ENCODE results near the gene ZNHIT2. TPM values are rescaled to one million over a fixed set of nuclear protein-coding genes. Genes with fewer than 3 reads are reported as not detected.
"Not testable (repeated sequence)": the region's sequence is repeated elsewhere in the genome, so short reads cannot be mapped to it uniquely, and the experiment has no call there.

ZNHIT2 gene
- total RNA-seq, 1 experiment from 2014 or later = 42.9 TPM

- no peak for DNase-seq (ENCODE audit: low read depth)
These were observed 4.0 kb upstream of the ZNHIT2 start for GRCh38 chr11:65121447-65121864.

DNA sequence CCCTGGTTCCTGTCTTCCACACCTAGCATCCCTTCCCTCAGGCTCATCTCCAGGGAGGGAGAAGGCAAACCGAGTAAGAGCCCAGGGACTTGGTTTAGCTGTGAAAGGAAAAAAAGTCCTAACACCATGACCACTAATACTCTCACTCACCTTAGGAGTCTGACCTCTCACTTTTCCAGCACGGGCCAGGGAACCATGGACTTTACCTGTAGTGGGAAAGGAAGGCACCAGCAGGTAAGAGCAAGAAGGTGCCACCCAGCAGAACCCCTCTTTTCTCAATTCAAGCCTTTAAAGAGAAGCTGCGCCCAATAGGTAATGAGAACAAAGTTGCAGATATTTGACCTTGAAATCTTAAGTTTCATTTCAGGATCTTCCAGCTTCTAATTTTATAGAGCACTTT is 3.3 kb upstream of the ZNHIT2 start:
- DNase-seq (ENCODE audit: low read depth) = no peak

GRCh38 chr11:65119670-65119995 is 2.1 kb upstream of the ZNHIT2 start:
- no peak for DNase-seq (ENCODE audit: low read depth)

- not testable (repeated sequence) for DNase-seq (ENCODE audit: low read depth)
These were observed 1.6 kb upstream of the ZNHIT2 start for GRCh38 chr11:65118891-65119669.

GRCh38 chr11:65118097-65118837 is 766 bp upstream of the ZNHIT2 start:
- no peak for DNase-seq (ENCODE audit: low read depth)

DNA sequence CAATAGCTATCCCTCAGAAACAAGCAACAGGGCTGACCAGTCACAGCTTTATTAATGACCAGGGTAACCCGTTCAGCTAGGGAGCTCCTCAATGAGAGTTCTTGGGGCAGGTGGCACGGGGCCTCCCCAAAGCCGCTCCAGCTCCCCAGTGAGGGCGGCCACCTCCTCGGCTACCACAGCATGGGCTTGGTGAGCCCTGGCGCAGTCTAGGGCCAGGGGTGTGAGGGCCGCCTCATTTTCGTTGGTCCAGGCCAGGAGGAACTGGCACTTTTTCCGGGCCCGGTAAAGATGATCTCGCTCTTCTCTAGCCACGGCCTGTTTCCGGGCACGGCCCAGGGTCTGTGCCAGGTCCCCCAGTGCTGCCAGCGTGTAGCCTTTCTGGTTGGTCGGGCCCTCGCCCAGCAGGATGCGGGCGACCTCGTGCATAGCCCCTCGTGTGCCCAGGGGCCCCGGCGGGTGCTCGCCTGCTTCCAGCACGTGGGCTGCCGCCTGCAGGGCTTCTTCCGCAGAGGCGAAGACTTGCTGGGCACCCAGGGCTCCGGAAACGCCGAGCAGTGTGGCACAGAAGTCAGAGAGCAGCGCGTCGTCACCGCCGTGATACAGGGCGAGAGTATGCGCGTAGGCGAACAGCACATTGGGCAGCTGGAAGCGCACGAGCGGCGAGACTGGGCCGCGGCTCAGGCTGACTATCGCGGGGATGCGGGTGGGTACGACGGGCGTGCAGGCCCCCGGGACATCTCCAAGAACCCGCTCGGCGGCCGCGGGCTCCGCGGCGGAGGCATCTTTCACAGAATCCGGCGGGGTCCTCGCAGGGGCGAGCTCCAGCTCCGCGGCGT is 913 bp downstream of the ZNHIT2 start:
- peak; percentile 30 for DNase-seq (ENCODE audit: low read depth)

- DNase-seq (ENCODE audit: low read depth) = no peak
These were observed 2.0 kb downstream of the ZNHIT2 start for GRCh38 chr11:65115361-65116082.

- DNase-seq (ENCODE audit: low read depth) = no peak
These were observed 2.8 kb downstream of the ZNHIT2 start for GRCh38 chr11:65114538-65115171.

- DNase-seq (ENCODE audit: low read depth) = no peak
These were observed 3.7 kb downstream of the ZNHIT2 start for GRCh38 chr11:65113839-65114238.

- DNase-seq (ENCODE audit: low read depth) = no peak
These were observed 4.1 kb downstream of the ZNHIT2 start for GRCh38 chr11:65113361-65113756.

DNA sequence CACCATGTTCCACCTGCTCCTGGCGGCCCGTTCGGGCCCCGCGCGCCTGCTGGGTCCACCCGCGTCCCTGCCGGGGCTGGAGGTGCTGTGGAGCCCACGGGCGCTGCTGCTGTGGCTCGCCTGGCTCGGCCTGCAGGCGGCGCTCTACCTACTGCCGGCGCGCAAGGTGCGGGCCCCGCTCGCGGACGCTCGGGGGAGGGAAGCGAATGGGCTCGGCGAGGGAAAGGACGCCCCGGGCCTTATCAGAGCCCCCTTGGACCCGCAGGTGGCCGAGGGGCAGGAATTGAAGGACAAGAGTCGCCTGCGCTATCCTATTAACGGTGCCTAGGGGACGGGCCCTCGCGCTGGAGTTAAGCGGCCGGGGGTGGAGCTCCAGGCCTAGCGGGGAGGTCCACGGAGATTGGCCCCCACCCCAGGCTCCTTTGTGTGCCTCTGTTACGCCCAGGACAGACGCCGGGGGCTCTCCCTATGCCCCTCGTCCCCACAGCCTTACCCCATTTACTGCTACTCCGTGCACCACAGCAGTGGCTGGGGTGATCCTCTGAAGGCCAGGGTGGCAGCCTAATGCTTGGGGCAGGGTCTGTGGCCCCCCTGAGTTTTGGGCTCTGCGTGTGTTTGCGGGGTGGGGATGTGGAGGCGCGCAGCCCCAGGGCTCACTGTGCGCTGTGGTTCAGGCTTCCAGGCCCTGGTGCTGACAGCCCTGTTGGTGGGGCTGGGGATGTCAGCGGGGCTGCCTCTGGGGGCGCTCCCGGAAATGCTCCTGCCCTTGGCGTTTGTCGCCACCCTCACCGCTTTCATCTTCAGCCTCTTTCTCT is 4.7 kb downstream of the ZNHIT2 start:
- DNase-seq (ENCODE audit: low read depth) = no peak

DNA sequence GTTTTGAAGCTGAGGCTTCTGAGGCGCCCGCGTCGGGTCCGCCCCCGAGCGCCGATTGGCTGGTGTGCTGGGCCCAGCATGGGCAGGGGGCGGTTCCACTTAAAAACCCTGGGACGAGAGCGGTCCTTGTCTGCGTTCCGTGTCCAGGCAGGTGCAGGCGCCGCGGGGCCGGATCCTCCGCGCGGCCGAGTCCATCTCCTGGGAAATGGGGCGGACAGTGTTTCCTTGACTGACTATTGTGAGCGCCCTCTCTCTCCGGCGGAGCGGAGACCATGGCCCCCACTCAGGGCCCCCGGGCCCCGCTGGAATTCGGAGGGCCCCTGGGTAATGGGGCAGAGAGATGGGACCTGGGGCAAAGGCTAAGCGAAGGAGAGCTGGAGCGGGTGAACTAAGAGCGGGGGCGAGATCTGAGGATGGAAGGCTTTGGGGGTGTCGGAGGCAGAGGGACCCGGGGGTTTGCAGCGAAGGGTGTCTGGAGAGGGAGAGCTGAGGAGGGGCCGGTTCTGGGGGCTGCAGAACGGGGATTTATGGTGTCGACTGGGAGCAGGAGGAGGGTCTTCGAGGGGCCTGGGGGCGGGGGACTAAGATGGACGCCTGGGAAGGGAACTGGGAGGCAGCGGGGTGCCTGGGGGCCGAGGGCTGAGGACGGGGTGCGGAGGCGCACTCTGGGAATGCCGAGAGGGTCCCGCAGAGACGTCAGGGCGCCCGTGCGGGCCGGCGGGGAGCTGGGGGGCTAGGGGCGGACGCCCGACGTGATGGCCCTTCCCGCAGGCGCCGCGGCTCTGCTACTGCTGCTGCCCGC is 5.6 kb downstream of the ZNHIT2 start, which contains the start of gene TM7SF2:
Gene TM7SF2, plus strand, starts transcription at position 129 of the 802 bp plus-strand sequence. Its CDS starts 144 bp downstream, at position 273.
- no peak for DNase-seq (ENCODE audit: low read depth)

DNA sequence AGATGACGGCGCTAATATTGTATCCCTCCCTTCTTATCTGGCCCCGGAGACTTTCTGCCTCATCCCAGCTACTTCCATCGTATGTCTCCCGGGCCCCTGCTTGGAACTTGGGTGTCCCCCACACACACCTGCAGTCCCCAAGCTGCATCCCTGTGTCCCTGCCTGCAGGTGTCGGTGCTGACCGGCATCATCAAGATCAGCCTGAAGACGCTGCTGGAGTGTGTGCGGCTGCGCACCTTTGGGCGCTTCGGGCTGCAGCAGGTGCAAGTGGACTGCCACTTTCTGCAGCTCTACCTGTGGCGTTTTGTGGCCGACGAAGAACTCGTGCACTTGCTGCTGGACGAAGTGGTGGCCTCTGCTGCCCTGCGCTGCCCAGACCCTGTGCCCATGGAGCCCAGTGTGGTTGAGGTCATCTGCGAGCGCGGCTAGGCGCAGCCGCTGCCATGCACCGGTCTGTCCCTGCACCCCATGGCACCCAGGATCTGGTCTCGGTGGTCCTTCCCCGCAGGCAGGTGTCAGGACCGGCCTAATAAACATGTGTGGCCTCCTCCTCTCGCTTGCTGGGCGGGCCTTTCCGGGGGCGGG is 6.2 kb downstream of the ZNHIT2 start:
- no peak for DNase-seq (ENCODE audit: low read depth)

DNA sequence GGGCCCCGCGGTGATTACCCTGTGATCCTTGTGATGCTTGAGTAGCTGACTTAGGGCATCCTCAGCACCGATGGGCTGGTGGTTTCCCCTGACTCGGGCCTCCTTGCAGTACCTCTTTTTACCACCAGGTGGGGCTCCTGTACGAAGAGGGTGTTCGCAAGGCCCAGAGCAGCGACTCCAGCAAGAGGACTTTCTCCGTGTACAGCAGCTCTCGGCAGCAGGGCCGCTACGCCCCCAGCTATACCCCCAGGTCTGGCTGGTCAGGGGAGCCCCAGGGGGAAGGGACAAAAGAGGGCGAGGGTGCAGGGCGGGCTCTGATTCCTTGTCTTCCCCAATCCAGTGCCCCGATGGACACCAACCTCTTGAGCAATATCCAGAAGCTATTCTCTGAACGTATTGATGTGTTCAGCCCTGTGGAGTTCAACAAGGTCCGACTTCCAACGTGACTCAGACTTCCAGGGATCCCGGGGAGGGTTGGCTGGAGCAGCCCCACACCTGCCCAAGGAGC is 7.1 kb downstream of the ZNHIT2 start:
- DNase-seq (ENCODE audit: low read depth) = peak; percentile 80

- no peak for DNase-seq (ENCODE audit: low read depth)
These were observed 8.0 kb downstream of the ZNHIT2 start for GRCh38 chr11:65109231-65110198.

- DNase-seq (ENCODE audit: low read depth) = no peak
These were observed 8.9 kb downstream of the ZNHIT2 start for GRCh38 chr11:65108469-65109123.

Data from HT1080 (cell line).